Measurements from ENCODE around the gene CBL. TPM values are rescaled to one million over a fixed set of nuclear protein-coding genes. Genes with fewer than 3 reads are reported as not detected.

Gene CBL
- total and polyA plus RNA-seq, 2 donors from 2014 or later: 2.0 to 20.6 TPM

GRCh38 chr11:119300198-119300964 lies 94.2 kb downstream of the CBL start:
- Histone ChIP-seq H3K27ac (ENCODE audit: low read depth in 2 of 2, low read length in 2 of 2) (no peak overlapping the region), H3K9ac (ENCODE audit: low read length in 3 of 3) (no peak overlapping the region), H3K27me3 (ENCODE audit: control insufficient read depth, insufficient read depth, low read length) (no peaks in the 10 kb centered on the region), H3K36me3 (ENCODE audit: control insufficient read depth in 2 of 3, insufficient read depth in 3 of 3, low read length in 3 of 3) (peaks cover 6 to 28% (median 28%) of the 10 kb centered on the region in 3 donors), H3K4me3 (ENCODE audit: low read length in 3 of 3) (no peak overlapping the region), H3K4me1 (ENCODE audit: control insufficient read depth in 2 of 3, insufficient read depth in 2 of 3, low read depth in 1 of 3, low read length in 3 of 3) (no peaks in the 10 kb centered on the region), H3K9me3 (ENCODE audit: control insufficient read depth in 2 of 3, insufficient read depth in 1 of 3, low read length in 3 of 3) (no peaks in the 10 kb centered on the region)
- intact Hi-C loops (cut with DNase I): no loop called here
- TF ChIP-seq CTCF (IDR thresholded peaks at IDR 0.05; ENCODE audit: borderline replicate concordance, extremely low read depth, insufficient read depth): no peak
- DNase-seq (no peak), FAIRE-seq (no peak)

GRCh38 chr11:119303227-119303718 lies 97.1 kb downstream of the CBL start:
- Histone ChIP-seq H3K9me3 (ENCODE audit: control insufficient read depth in 2 of 3, insufficient read depth in 1 of 3, low read length in 3 of 3) (no peaks in the 10 kb centered on the region), H3K9ac (ENCODE audit: low read length in 3 of 3) (no peak overlapping the region), H3K36me3 (ENCODE audit: control insufficient read depth in 2 of 3, insufficient read depth in 3 of 3, low read length in 3 of 3) (peaks cover 6 to 27% (median 14%) of the 10 kb centered on the region in 3 donors), H3K4me1 (ENCODE audit: control insufficient read depth in 2 of 3, insufficient read depth in 2 of 3, low read depth in 1 of 3, low read length in 3 of 3) (no peaks in the 10 kb centered on the region), H3K4me3 (ENCODE audit: low read length in 3 of 3) (no peak overlapping the region), H3K27ac (ENCODE audit: low read depth in 2 of 2, low read length in 2 of 2) (no peak overlapping the region), H3K27me3 (ENCODE audit: control insufficient read depth, insufficient read depth, low read length) (no peaks in the 10 kb centered on the region)
- TF ChIP-seq CTCF (IDR thresholded peaks at IDR 0.05; ENCODE audit: borderline replicate concordance, extremely low read depth, insufficient read depth): no peak
- intact Hi-C loops (cut with DNase I): no loop called here
- no peak for FAIRE-seq
- no peak for DNase-seq

DNA sequence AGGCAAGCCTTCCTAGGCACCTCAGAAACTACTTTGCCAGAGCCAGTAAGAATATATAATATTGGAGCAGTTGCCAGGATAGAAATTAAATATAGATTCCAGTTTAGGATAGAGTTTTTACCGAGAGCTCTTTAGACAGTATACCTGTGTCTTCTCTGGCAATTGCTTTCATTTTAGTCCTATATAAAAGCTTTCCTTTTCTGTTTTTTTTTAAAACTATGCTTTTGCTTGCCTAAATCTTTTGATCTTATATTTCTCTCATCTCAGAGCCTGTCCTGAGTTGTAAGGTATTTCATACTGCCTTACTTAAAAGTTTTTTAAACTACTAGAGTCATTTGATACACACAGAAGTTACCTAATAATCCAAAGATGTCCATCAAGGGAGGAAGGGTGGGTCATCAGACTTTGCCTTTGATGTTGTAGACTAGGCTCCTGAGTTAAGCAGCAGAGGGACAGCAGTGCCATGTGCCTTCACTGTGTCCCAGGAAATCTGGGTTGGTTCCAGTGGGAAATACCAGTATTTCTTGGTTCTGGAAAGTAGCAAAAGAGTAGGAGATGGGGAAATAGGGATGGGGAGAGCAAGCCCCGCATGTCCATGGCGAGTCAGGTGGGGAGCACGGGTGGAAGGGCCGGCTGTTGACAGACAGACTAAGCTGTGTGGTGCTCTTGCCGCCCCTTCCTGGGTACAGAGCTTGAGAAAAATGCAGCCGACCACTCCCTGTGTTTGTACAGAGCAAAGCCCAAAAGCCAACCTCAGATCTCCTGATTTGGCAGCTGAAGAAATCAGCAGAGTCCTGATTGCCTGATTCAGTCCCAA lies 99.6 kb downstream of the CBL start:
- no peak overlapping the region for H3K27ac ChIP-seq (ENCODE audit: low read depth in 2 of 2, low read length in 2 of 2)
- DNase-seq: no peak
- no peaks in the 10 kb centered on the region for H3K9me3 ChIP-seq (ENCODE audit: control insufficient read depth in 2 of 3, insufficient read depth in 1 of 3, low read length in 3 of 3)
- H3K4me1 ChIP-seq (ENCODE audit: control insufficient read depth in 2 of 3, insufficient read depth in 2 of 3, low read depth in 1 of 3, low read length in 3 of 3): no peaks in the 10 kb centered on the region
- H3K27me3 ChIP-seq (ENCODE audit: control insufficient read depth, insufficient read depth, low read length): no peaks in the 10 kb centered on the region
- intact Hi-C loops (cut with DNase I): no loop called here
- H3K36me3 ChIP-seq (ENCODE audit: control insufficient read depth in 2 of 3, insufficient read depth in 3 of 3, low read length in 3 of 3): peaks cover 4 to 8% (median 5%) of the 10 kb centered on the region in 3 donors
- H3K9ac ChIP-seq (ENCODE audit: low read length in 3 of 3): no peak overlapping the region
- no peak for TF ChIP-seq CTCF (IDR thresholded peaks at IDR 0.05; ENCODE audit: borderline replicate concordance, extremely low read depth, insufficient read depth)
- H3K4me3 ChIP-seq (ENCODE audit: low read length in 3 of 3): no peak overlapping the region
- no peak for FAIRE-seq

Data from kidney (tissue), 14 donors.